ENCODE data around the gene FILIP1L.

DNA sequence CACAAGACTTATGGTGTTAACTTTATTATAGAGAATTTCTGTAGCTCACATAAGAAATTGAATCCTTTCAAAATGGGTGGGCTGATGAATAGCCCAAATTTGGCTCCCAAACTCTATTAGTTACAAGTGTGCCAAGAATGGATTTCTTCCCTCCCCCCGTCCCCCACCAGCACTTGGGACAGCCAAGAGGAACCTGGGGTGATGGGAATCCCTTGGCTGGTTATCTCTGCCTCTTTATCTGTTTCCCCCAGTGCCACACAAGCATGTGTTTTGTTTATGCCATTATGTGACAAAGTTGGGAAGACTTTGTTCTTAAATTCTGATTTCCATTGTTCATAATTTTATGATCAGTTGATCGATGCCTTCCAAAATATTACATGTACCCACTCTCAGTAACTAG is 268.3 kb downstream of the FILIP1L start:
- TF ChIP-seq EP300 (IDR thresholded peaks at IDR 0.05) (no peak), POLR2AphosphoS5 (IDR thresholded peaks at IDR 0.05) (no peak)

Measured in stomach (tissue), 4 donors.